OCI-LY1 (cell line): ENCODE results near the gene NEMF.

Experiments
- H2AFZ ChIP-seq: fragments of 200-600 bp; sonication (generic), shearing (Covaris generic); 2 replicates; pipeline ENCODE4 v1.6.0; 2014; ENCODE audit warnings: antibody characterized with exemption, mild to moderate bottlenecking, low read length
- H3F3A ChIP-seq: fragments of 200-600 bp; sonication (generic), shearing (Covaris generic); 2 replicates; pipeline ENCODE4 v1.6.0; 2014; ENCODE audit warnings: mild to moderate bottlenecking, antibody characterized with exemption, low read length, moderate library complexity; ENCODE audit not compliant: insufficient read depth
- H3K27ac ChIP-seq: fragments of 200-600 bp; sonication (generic); 2 replicates; pipeline ENCODE4 v1.5.1; 2014; ENCODE audit warnings: low read length, mixed run types, mild to moderate bottlenecking, low read depth; ENCODE audit not compliant: poor library complexity, severe bottlenecking
- H3K27me3 ChIP-seq: fragments of 200-600 bp; sonication (generic); 2 replicates; pipeline ENCODE4 v1.6.0; 2014; ENCODE audit warnings: antibody characterized with exemption, mild to moderate bottlenecking, low read length, moderate library complexity; ENCODE audit not compliant: insufficient read depth
- H3K36me3 ChIP-seq: fragments of 200-600 bp; sonication (generic); 2 replicates; pipeline ENCODE4 v1.6.1; 2014; ENCODE audit warnings: mild to moderate bottlenecking, antibody characterized with exemption, low read length, moderate library complexity, mixed read lengths; ENCODE audit not compliant: insufficient read depth
- H3K4me1 ChIP-seq: fragments of 200-600 bp; sonication (generic); 2 replicates; pipeline ENCODE4 v1.5.1; 2014; ENCODE audit warnings: mild to moderate bottlenecking, low read length, moderate library complexity; ENCODE audit not compliant: insufficient read depth, severe bottlenecking
- H3K4me2 ChIP-seq: fragments of 200-600 bp; sonication (generic), shearing (Covaris generic); 2 replicates; pipeline ENCODE4 v1.6.1; 2014; ENCODE audit warnings: low read length
- H3K4me3 ChIP-seq: fragments of 200-600 bp; sonication (generic); 2 replicates; pipeline ENCODE4 v1.5.1; 2014; ENCODE audit warnings: low read length, low read depth, mild to moderate bottlenecking, mixed read lengths; ENCODE audit not compliant: poor library complexity, severe bottlenecking
- H3K79me2 ChIP-seq: fragments of 200-600 bp; shearing (Covaris generic); 2 replicates; pipeline ENCODE4 v1.6.1; 2016; ENCODE audit warnings: mixed run types, low read length, mixed read lengths; ENCODE audit not compliant: insufficient read depth
- H3K9ac ChIP-seq: fragments of 200-600 bp; sonication (generic), shearing (Covaris generic); 2 replicates; pipeline ENCODE4 v1.6.1; 2014; ENCODE audit warnings: mild to moderate bottlenecking, low read length, mixed read lengths
- H3K9me2 ChIP-seq: fragments of 200-600 bp; sonication (generic), shearing (Covaris generic); 2 replicates; pipeline ENCODE4 v1.6.1; 2014; ENCODE audit warnings: low read depth, mild to moderate bottlenecking, low read length, mixed read lengths
- H3K9me3 ChIP-seq: fragments of 200-600 bp; shearing (Covaris generic); 2 replicates; pipeline ENCODE4 v1.6.1; 2014; ENCODE audit warnings: low read length, mixed read lengths
- H4K20me1 ChIP-seq: fragments of 200-600 bp; sonication (generic), shearing (Covaris generic); 2 replicates; pipeline ENCODE4 v1.6.0; 2016; ENCODE audit warnings: mild to moderate bottlenecking, low read length; ENCODE audit not compliant: insufficient read depth
- CTCF ChIP-seq: fragments of 200-600 bp; sonication (generic), shearing (Covaris generic); IDR thresholded peaks from 2 replicates; pipeline ENCODE4 v1.5.1; 2017; ENCODE audit warnings: mild to moderate bottlenecking, antibody characterized with exemption, low read length, moderate library complexity, mixed read lengths
- EZH2 ChIP-seq: fragments of 200-600 bp; sonication (generic), shearing (Covaris generic); IDR thresholded peaks from 2 replicates; pipeline ENCODE4 v1.8.0; 2017; ENCODE audit warnings: borderline replicate concordance, mixed run types, mild to moderate bottlenecking, antibody characterized with exemption, low read length, moderate library complexity, mixed read lengths

Gene NEMF

GRCh38 chr14:49880267-49881064 lies 27.9 kb upstream of the NEMF start:
- H3K36me3 ChIP-seq, result no peaks in the 10 kb centered on the region
- H3K79me2 ChIP-seq, result no peaks in the 10 kb centered on the region
- H3K9me3 ChIP-seq, result no peaks in the 10 kb centered on the region
- H2AFZ ChIP-seq, result no peak overlapping the region
- no peaks in the 10 kb centered on the region for H3K9me2 ChIP-seq
- H3K4me3 ChIP-seq, result no peak overlapping the region
- no peak overlapping the region; the same call in 1 of the 2 replicates for H3K9ac ChIP-seq
- no peaks in the 10 kb centered on the region for H4K20me1 ChIP-seq
- H3K27ac ChIP-seq, result peak overlapping the region; percentile 69
- H3K4me1 ChIP-seq, result peaks cover 15% of the 10 kb centered on the region
- TF ChIP-seq CTCF, result no peak
- TF ChIP-seq EZH2, result no peak
- no peaks in the 10 kb centered on the region for H3K27me3 ChIP-seq
- no peaks in the 10 kb centered on the region for H3F3A ChIP-seq
- peak overlapping the region; percentile 38 for H3K4me2 ChIP-seq

GRCh38 chr14:49879646-49880204 lies 27.1 kb upstream of the NEMF start:
- no peaks in the 10 kb centered on the region for H3K9me3 ChIP-seq
- no peaks in the 10 kb centered on the region for H3K27me3 ChIP-seq
- H3K4me2 ChIP-seq, result peak overlapping the region; percentile 38
- TF ChIP-seq EZH2, result no peak
- peak; percentile 76 for TF ChIP-seq CTCF
- H3K27ac ChIP-seq, result peak overlapping the region; percentile 69
- H3K79me2 ChIP-seq, result no peaks in the 10 kb centered on the region
- no peaks in the 10 kb centered on the region for H3K9me2 ChIP-seq
- 0 out of 2 replicates have a peak overlapping the region, but pooled peaks have one; percentile 6 for H2AFZ ChIP-seq
- no peak overlapping the region for H3K4me3 ChIP-seq
- H3K36me3 ChIP-seq, result no peaks in the 10 kb centered on the region
- no peak overlapping the region; the same call in 1 of the 2 replicates for H3K9ac ChIP-seq
- no peaks in the 10 kb centered on the region for H3F3A ChIP-seq
- H3K4me1 ChIP-seq, result peaks cover 15% of the 10 kb centered on the region
- H4K20me1 ChIP-seq, result no peaks in the 10 kb centered on the region

GRCh38 chr14:49876563-49877127 lies 24.1 kb upstream of the NEMF start:
- H3F3A ChIP-seq, result no peaks in the 10 kb centered on the region
- H3K27me3 ChIP-seq, result no peaks in the 10 kb centered on the region
- H3K4me2 ChIP-seq, result no peak overlapping the region
- H3K9me3 ChIP-seq, result no peaks in the 10 kb centered on the region
- H3K9me2 ChIP-seq, result no peaks in the 10 kb centered on the region
- no peak for TF ChIP-seq CTCF
- TF ChIP-seq EZH2, result no peak
- peaks cover 15% of the 10 kb centered on the region for H3K4me1 ChIP-seq
- no peaks in the 10 kb centered on the region for H3K36me3 ChIP-seq
- H3K27ac ChIP-seq, result no peak overlapping the region
- no peak overlapping the region for H3K4me3 ChIP-seq
- no peaks in the 10 kb centered on the region for H3K79me2 ChIP-seq
- H4K20me1 ChIP-seq, result no peaks in the 10 kb centered on the region
- no peak overlapping the region for H3K9ac ChIP-seq
- H2AFZ ChIP-seq, result no peak overlapping the region
